GM18861 (cell line): Measurements from ENCODE around the gene PBOV1.

Experiments used
- ATAC-seq: cut with Tn5 transposase; IDR thresholded peaks from one replicate; pipeline ENCODE4 v1.9.1; 2021; ENCODE audit not compliant: unreplicated experiment

The PBOV1 gene

GRCh38 chr6:138218449-138218848 is at the start of gene PBOV1:
TSS of gene PBOV1 (minus strand) at chr6:138218491. CDS start at chr6:138218395, 96 bp downstream.
- no peak for ATAC-seq

- ATAC-seq, result no peak
Measured at GRCh38 chr6:138266095-138266494, 47.8 kb upstream of the PBOV1 start.

GRCh38 chr6:138264372-138264880 is 46.1 kb upstream of the PBOV1 start:
- no peak for ATAC-seq

DNA sequence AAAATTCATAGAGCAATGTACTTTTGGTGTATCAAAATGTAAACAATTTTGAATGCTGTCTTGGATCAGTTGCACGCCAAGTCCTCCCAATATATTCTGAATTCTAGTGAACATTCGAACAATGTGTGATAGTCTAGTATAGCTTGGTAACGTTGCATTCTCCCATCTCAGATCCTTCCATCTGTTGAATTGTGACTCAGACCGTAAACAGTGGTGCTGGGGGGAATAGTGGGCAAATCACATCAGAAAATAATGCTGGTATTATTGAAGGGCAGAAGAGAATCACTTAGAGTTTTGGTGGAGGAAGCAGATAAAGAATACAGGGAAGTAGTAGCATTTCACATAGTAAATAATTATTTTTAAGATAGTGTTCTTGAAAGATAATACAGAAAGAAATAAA is 45.7 kb upstream of the PBOV1 start:
- ATAC-seq, result no peak

DNA sequence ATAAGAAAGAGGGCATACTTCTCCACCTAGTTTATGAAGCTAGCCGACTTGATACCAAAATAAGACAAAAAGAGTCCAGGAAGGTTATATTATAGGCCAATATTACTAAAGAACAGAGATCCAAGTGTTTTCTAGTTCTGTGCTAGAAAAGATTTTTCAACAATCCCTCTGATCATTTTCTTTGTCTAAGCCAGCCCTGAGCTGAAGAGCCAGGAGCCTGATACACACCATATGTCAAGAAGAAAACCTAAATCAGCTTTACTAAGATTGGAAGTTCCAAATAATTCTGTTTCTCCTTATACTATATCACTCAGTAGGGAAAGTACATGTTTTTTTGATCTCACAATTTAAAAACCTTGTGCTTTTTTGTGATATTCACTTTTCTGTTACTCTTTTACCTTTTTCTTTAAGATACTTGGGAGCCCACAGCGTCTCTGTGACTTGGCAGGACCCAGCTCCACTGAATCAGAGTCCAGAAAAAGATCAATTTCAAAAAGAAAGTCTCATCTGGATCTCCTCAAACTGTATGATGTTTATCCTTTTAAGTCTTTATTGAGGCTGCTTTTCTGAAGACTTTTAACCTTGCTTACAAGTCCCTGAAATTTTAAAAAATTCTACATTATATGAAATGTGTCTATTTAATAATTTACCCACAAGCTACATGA is 43.0 kb upstream of the PBOV1 start:
- ATAC-seq, result no peak

DNA sequence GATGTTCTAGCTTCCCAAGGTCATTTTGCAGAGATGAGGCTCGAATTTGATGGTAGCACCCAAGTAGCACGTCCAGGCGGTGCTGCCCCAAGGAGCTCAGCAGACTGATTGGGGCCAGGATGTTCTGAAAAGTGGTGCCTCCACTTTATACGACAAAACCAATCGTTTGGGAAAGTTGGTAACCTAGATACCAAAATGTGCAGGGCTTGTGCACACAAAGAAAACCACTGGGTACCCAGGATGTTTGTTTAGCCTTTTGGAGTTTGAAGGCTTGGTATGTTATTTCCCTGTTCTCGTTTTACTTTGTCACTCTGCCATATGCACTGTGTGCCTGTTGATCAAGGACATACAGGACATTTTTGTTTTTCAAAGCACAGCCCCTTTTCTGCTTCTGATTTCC is 40.7 kb upstream of the PBOV1 start:
- ATAC-seq, result no peak

- ATAC-seq, result no peak
Measured at GRCh38 chr6:138258197-138258596, 39.9 kb upstream of the PBOV1 start.

GRCh38 chr6:138257638-138258040 is 39.3 kb upstream of the PBOV1 start:
- ATAC-seq, result no peak

- no peak for ATAC-seq
Measured at GRCh38 chr6:138255443-138255842, 37.2 kb upstream of the PBOV1 start.

GRCh38 chr6:138253731-138254130 is 35.4 kb upstream of the PBOV1 start:
- ATAC-seq, result no peak

GRCh38 chr6:138250513-138251247 is 32.4 kb upstream of the PBOV1 start:
- ATAC-seq, result no peak

GRCh38 chr6:138250053-138250452 is 31.8 kb upstream of the PBOV1 start:
- no peak for ATAC-seq

DNA sequence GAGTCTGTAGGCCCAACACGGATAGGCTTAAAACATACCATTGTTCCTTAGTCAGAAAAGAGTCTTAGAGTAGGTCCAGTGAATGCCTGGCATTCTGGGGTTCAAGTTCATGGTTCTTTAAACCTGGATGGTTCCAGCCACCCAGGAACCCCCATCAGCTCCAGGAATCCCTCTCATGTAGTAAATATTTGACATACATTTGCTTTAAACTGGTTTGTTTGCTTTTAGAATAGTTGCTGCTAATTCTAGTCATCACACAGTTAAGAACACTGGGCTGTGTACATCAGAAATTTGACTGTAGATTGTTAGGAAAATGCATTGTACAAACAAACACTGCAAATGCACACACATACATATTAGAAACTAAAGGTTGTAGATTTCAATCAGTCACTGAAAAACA is 30.6 kb upstream of the PBOV1 start:
- ATAC-seq, result no peak

GRCh38 chr6:138248011-138248410 is 29.7 kb upstream of the PBOV1 start:
- no peak for ATAC-seq

DNA sequence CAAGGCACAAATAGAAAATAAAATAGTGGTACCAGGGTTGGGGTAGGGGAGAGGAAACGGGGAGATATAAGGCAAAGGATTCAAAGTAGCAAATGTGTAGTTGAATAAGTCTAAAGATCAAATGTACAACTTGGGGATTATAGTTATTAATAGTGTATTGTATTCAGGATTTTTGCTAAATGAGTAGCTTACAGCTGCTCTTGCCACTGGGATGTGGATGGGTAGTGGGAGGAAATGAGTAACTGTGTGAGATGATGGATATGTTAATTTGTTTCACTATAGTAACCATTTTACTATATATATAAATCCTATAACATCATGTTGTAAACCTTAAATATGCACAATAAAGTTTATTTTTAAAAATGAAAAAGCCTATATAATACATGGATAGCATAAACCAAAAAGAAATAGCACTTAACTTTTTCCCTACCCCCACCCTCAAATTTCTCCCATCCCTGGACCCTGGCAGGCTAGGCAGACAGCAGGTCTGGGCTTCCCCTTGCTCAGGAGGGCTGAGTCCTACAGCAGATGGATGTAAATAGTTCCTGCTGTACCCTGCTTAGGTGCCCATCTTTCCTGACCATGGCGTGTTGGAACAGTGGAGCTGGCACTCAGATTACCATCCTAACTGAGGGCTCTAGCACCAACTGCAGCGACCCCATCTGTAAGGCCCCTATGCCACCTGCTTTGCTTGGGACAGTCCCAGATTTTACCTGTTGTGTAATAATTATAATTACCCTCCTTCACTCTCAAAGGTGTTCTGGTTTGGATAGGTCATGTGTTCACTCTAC is 28.6 kb upstream of the PBOV1 start:
- no peak for ATAC-seq

GRCh38 chr6:138245751-138246150 is 27.5 kb upstream of the PBOV1 start:
- ATAC-seq, result no peak

- ATAC-seq, result no peak
Measured at GRCh38 chr6:138242987-138243592, 24.8 kb upstream of the PBOV1 start.

- no peak for ATAC-seq
Measured at GRCh38 chr6:138241934-138242333, 23.6 kb upstream of the PBOV1 start.

DNA sequence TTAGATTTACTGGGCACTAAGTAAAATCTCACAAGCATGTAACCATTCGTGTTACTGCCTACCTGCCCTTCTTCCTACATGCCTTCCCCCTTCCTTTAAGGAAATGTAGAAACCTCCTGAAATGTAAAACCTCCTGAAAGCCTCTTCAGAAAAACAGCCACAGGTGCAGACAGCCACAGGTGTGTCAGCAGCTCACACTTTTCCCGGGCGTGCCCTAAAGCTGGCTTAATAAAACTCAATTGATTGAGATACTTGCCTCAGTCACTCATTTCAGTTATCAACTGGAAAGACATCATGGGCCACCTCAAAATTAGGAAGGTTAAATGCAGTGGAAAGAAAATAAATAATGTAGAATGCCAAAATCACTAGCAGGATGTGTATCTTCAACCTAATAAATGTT is 23.1 kb upstream of the PBOV1 start:
- ATAC-seq, result no peak

DNA sequence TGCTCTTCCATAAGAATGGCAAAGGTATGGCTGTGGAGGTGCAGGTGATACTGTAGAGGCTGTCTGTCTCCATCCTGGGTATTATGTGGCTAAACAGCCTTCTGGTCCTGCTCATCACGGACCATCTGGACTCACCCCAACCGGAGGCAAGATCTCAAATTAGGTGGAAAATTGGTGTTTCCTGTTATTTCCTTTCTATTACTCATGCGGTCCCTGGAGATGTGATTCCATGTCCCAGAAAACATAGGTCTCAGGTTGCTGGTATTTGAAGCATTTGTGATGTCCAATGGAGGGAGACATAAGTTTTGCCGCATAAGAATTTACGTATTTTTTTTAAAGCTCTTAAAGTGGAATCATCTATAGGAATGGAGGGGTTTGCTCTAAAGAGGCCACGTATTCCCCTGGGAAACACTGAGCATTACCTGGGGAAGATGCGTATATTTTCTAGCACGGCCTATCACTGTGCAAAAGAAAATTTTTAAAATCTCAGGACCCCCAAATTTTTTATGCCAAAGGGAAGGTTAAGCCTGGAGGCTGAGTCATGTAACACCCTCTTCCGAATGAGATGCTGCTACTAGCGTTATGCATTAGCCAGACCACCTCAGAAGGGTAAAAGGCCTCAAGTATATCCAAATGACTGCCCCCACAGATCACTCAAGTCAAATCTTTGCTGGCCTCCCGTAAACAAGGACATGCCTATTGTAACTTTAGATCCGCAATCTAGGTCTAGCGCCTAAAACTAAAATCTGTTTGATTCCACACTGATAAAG is 22.4 kb upstream of the PBOV1 start:
- ATAC-seq, result no peak

GRCh38 chr6:138239774-138240173 is 21.5 kb upstream of the PBOV1 start:
- no peak for ATAC-seq
